H1 (cell line): ENCODE results near the gene ARMC5. TPM values are rescaled to one million over a fixed set of nuclear protein-coding genes. Genes with fewer than 3 reads are reported as not detected.

Experiments used
- CTCF ChIA-PET: fragments of 300-600 bp; sonication (Branson Sonifier 250); formaldehyde crosslinking; loops from one replicate; lab custom pipeline; 2021; ENCODE audit not compliant: partially characterized antibody; lab: Charles Lee
- POLR2A ChIA-PET: fragments of 300-600 bp; sonication (Branson Sonifier 250); formaldehyde crosslinking; loops from one replicate; lab custom pipeline; 2021; ENCODE audit warnings: inconsistent platforms; ENCODE audit not compliant: partially characterized antibody; lab: Charles Lee
- DNase-seq, 2 experiments: peaks; one replicate each; pipeline versions ENCODE4 v3.0.0 to v3.0.0-alpha.2; 2010 to 2022; ENCODE audit warnings: low spot score in 2 of 2, low read depth in 1 of 2, mixed read lengths in 1 of 2
- FAIRE-seq: peaks from 2 replicates; lab custom pipeline; 2011; peaks lifted over from hg19 to GRCh38; lab: Jason Lieb, UNC
- H2AFZ ChIP-seq: 2 replicates; pipeline ENCODE4 v1.8.1; 2012; ENCODE audit warnings: low read length, inconsistent platforms
- H2AK5ac ChIP-seq: 2 replicates; pipeline ENCODE4 v1.6.1; 2013; ENCODE audit warnings: low read depth, low read length
- H2BK120ac ChIP-seq: replicated peaks from 2 replicates; pipeline ENCODE3; 2013; ENCODE audit warnings: low read depth, low read length, inconsistent platforms
- H2BK12ac ChIP-seq: 2 replicates; pipeline ENCODE4 v1.6.1; 2013; ENCODE audit warnings: low read depth, low read length
- H2BK15ac ChIP-seq: 2 replicates; pipeline ENCODE4 v1.6.1; 2013; ENCODE audit warnings: low read length
- H2BK20ac ChIP-seq: 2 replicates; pipeline ENCODE4 v1.6.1; 2013; ENCODE audit warnings: low read length
- H2BK5ac ChIP-seq: 2 replicates; pipeline ENCODE4 v1.6.1; 2013; ENCODE audit warnings: low read depth, low read length
- H3K14ac ChIP-seq: 2 replicates; pipeline ENCODE4 v1.6.1; 2013; ENCODE audit warnings: inconsistent platforms; ENCODE audit not compliant: insufficient read length
- H3K18ac ChIP-seq: 2 replicates; pipeline ENCODE4 v1.6.1; 2013; ENCODE audit warnings: low read length; ENCODE audit errors: extremely low read depth
- H3K23ac ChIP-seq: 2 replicates; pipeline ENCODE4 v1.6.1; 2013; ENCODE audit warnings: inconsistent platforms; ENCODE audit not compliant: insufficient read length
- H3K23me2 ChIP-seq: 2 replicates; pipeline ENCODE4 v1.6.1; 2013; ENCODE audit warnings: low read depth, low read length
- H3K27ac ChIP-seq: 2 replicates; pipeline ENCODE4 v1.6.1; 2011; ENCODE audit warnings: low read depth, low read length, inconsistent platforms
- H3K27me3 ChIP-seq, 4 experiments: replicated peaks in 1 of 4; 1 replicate in 1 of 4; 2 replicates in 3 of 4; pipeline versions ENCODE4 v1.6.1 to v1.8.1; 2011 to 2013; ENCODE audit warnings: low read length in 3 of 4, mild to moderate bottlenecking in 3 of 4, inconsistent platforms in 2 of 4, mixed read lengths in 2 of 4, moderate library complexity in 1 of 4; ENCODE audit not compliant: control insufficient read depth in 3 of 4, insufficient read depth in 3 of 4; ENCODE audit errors: extremely low read depth in 1 of 4
- H3K36me3 ChIP-seq, 4 experiments: 2 replicates each; pipeline versions ENCODE4 v1.6.1 to v1.8.1; 2011 to 2013; ENCODE audit warnings: mild to moderate bottlenecking in 4 of 4, low read length in 3 of 4, moderate library complexity in 2 of 4, control low read depth in 1 of 4, inconsistent platforms in 1 of 4; ENCODE audit not compliant: insufficient read depth in 4 of 4, control insufficient read depth in 2 of 4
- H3K4ac ChIP-seq: replicated peaks from 2 replicates; pipeline ENCODE3; 2013; ENCODE audit warnings: low read length, low read depth, mixed read lengths, inconsistent platforms; ENCODE audit not compliant: insufficient read length
- H3K4me1 ChIP-seq, 4 experiments: replicated peaks in 1 of 4; 1 replicate in 1 of 4; 2 replicates in 3 of 4; pipeline versions ENCODE4 v1.6.1 to v1.8.1; 2011 to 2013; ENCODE audit warnings: low read length in 3 of 4, inconsistent platforms in 2 of 4, mixed read lengths in 1 of 4; ENCODE audit not compliant: insufficient read depth in 4 of 4, control insufficient read depth in 3 of 4
- H3K4me2 ChIP-seq, 2 experiments: 2 replicates each; pipeline versions ENCODE4 v1.6.1 to v1.8.1; 2011 to 2013; ENCODE audit warnings: low read depth in 2 of 2, low read length in 2 of 2, control low read depth in 1 of 2, inconsistent platforms in 1 of 2, mild to moderate bottlenecking in 1 of 2; ENCODE audit not compliant: insufficient read depth in 1 of 2
- H3K4me3 ChIP-seq, 4 experiments: fragments of 200-600, 300-600 bp in 1 of 4; sonication (generic), shearing (Covaris generic), sonication (Bioruptor Twin) in 1 of 4; 2 replicates each; pipeline versions ENCODE4 v1.5.1 to v1.8.1; 2011 to 2016; ENCODE audit warnings: low read length in 4 of 4, low read depth in 3 of 4, control low read depth in 2 of 4, inconsistent platforms in 2 of 4, mild to moderate bottlenecking in 2 of 4, mixed read lengths in 1 of 4, moderate library complexity in 1 of 4; ENCODE audit not compliant: insufficient read depth in 2 of 4; ENCODE audit errors: extremely low read depth in 1 of 4
- H3K56ac ChIP-seq: replicated peaks from 2 replicates; pipeline ENCODE3; 2013; ENCODE audit warnings: low read depth, mild to moderate bottlenecking, mixed read lengths, low read length, inconsistent platforms; ENCODE audit not compliant: insufficient read length
- H3K79me1 ChIP-seq: 2 replicates; pipeline ENCODE4 v1.6.1; 2013; ENCODE audit warnings: low read depth, low read length, control low read depth
- H3K79me2 ChIP-seq, 2 experiments: 2 replicates each; pipeline versions ENCODE4 v1.6.1 to v1.8.1; 2012 to 2013; ENCODE audit warnings: low read length in 2 of 2, mild to moderate bottlenecking in 2 of 2, inconsistent platforms in 1 of 2; ENCODE audit not compliant: insufficient read depth in 2 of 2, control insufficient read depth in 1 of 2
- H3K9ac ChIP-seq, 4 experiments: replicated peaks in 1 of 4; 1 replicate in 1 of 4; 2 replicates in 3 of 4; pipeline versions ENCODE4 v1.6.1 to v1.8.1; 2011 to 2013; ENCODE audit warnings: low read depth in 3 of 4, low read length in 3 of 4, control low read depth in 2 of 4, mild to moderate bottlenecking in 2 of 4, moderate library complexity in 2 of 4, inconsistent platforms in 1 of 4; ENCODE audit errors: extremely low read depth in 1 of 4
- H3K9me3 ChIP-seq, 2 experiments: 2 replicates each; pipeline versions ENCODE4 v1.6.1 to v1.8.1; 2012 to 2013; ENCODE audit warnings: mild to moderate bottlenecking in 2 of 2, moderate library complexity in 2 of 2, control low read depth in 1 of 2, inconsistent platforms in 1 of 2, low read depth in 1 of 2, low read length in 1 of 2, mixed read lengths in 1 of 2; ENCODE audit not compliant: insufficient read depth in 2 of 2
- H4K20me1 ChIP-seq, 2 experiments: replicated peaks in 1 of 2; 2 replicates each; pipeline versions ENCODE3 to v1.8.1; 2011 to 2013; ENCODE audit warnings: inconsistent platforms in 2 of 2, low read length in 2 of 2, mild to moderate bottlenecking in 1 of 2; ENCODE audit not compliant: insufficient read depth in 2 of 2, control insufficient read depth in 1 of 2
- H4K5ac ChIP-seq: 2 replicates; pipeline ENCODE4 v1.6.1; 2013; ENCODE audit warnings: low read length, low read depth, mixed read lengths, inconsistent platforms; ENCODE audit not compliant: insufficient read length
- H4K8ac ChIP-seq: 2 replicates; pipeline ENCODE4 v1.8.0; 2013; ENCODE audit warnings: mild to moderate bottlenecking, moderate library complexity, low read length, inconsistent platforms; ENCODE audit not compliant: insufficient read depth; ENCODE audit errors: extremely low read depth
- H4K91ac ChIP-seq: replicated peaks from 2 replicates; pipeline ENCODE3; 2013; ENCODE audit warnings: low read length, mixed read lengths, inconsistent platforms; ENCODE audit not compliant: insufficient read length
- BCL11A ChIP-seq, 2 experiments: IDR thresholded peaks; one replicate each; pipeline ENCODE4 v1.6.1; 2011; ENCODE audit warnings: low read depth in 2 of 2, low read length in 2 of 2, mild to moderate bottlenecking in 2 of 2
- CTBP2 ChIP-seq: IDR thresholded peaks from 2 replicates; pipeline ENCODE4 v1.7.0; 2011; ENCODE audit warnings: borderline replicate concordance, mild to moderate bottlenecking, moderate library complexity, mixed read lengths, low read length; ENCODE audit not compliant: insufficient read depth, insufficient read length
- GTF2F1 ChIP-seq: IDR thresholded peaks from 2 replicates; pipeline ENCODE4 v1.6.1; 2012; ENCODE audit warnings: low read depth, low read length, improper control_type of control experiment, borderline replicate concordance
- HDAC2 ChIP-seq, 2 experiments: fragments of 300-600 bp in 1 of 2; sonication (generic) in 1 of 2; IDR thresholded peaks; 2 replicates each; pipeline ENCODE4 v1.6.1; 2011 to 2012; ENCODE audit warnings: low read depth in 2 of 2, low read length in 2 of 2, mild to moderate bottlenecking in 2 of 2, moderate library complexity in 2 of 2, borderline replicate concordance in 1 of 2, inconsistent platforms in 1 of 2
- POU5F1 ChIP-seq: IDR thresholded peaks from 2 replicates; pipeline ENCODE4 v1.6.1; 2011; ENCODE audit warnings: low read depth, mild to moderate bottlenecking, low read length, moderate library complexity
- RBBP5 ChIP-seq: IDR thresholded peaks from 2 replicates; pipeline ENCODE4 v1.7.1; 2012; ENCODE audit warnings: low read depth, mild to moderate bottlenecking, inconsistent platforms, low read length, moderate library complexity, borderline replicate concordance
- SP4 ChIP-seq: IDR thresholded peaks from 2 replicates; pipeline ENCODE4 v1.6.1; 2012; ENCODE audit warnings: low read length, inconsistent platforms
- TAF1 ChIP-seq: IDR thresholded peaks from 2 replicates; pipeline ENCODE4 v1.6.1; 2011; ENCODE audit warnings: mild to moderate bottlenecking, low read depth, low read length
- USF2 ChIP-seq: IDR thresholded peaks from 2 replicates; pipeline ENCODE4 v1.6.1; 2011; ENCODE audit warnings: low read length, improper control_type of control experiment
- WGBS, 2 experiments: shearing (Covaris generic) in 1 of 2; methylation state at CpG; one replicate each; pipeline versions ENCODE4 v1.1.6 to v1.1.7; 2013 to 2015; ENCODE audit warnings: low lambda C conversion rate in 2 of 2, mixed read lengths in 2 of 2, inconsistent platforms in 1 of 2, low coverage in 1 of 2, missing lambda C conversion rate in 1 of 2; ENCODE audit not compliant: insufficient replicate concordance in 2 of 2, insufficient coverage in 1 of 2, insufficient read length in 1 of 2; ENCODE audit errors: extremely low coverage in 1 of 2, missing lambda C conversion rate in 1 of 2; 5-methylcytosine and 5-hydroxymethylcytosine counted together
- polyA plus RNA-seq, 7 experiments: library from polyadenylated mRNA; depleted of rRNA in 3 of 7; stranded (reverse) in 5 of 7; unstranded in 2 of 7; fragments of >200 nt in 5 of 7; fragments of 200-250 nt in 2 of 7; gene quantifications; 1 replicate in 5 of 7; 2 replicates in 1 of 7; 4 replicates in 1 of 7; pipeline versions ENCODE4 v1.2.1 to v1.2.3, GENCODE V29; 2011 to 2013; ENCODE audit warnings: missing spikeins in 2 of 7, mixed read lengths in 2 of 7
- total RNA-seq: library from RNA; stranded (reverse); fragmentation: NEBNext Ultra II Directional; extraction: Animal tissue kit (Norgen Biotek cat#: 25700); gene quantifications from 2 replicates; pipeline ENCODE4 v1.2.1, GENCODE V29; 2021

The ARMC5 gene
- total and polyA plus RNA-seq, 2 of the 8 experiments (the other 6 are each of a cell fraction or from before 2014, with no cell fraction given) = 7.8 to 8.7 TPM

GRCh38 chr16:31487720-31488467 lies 28.6 kb downstream of the ARMC5 start:
- POLR2A ChIA-PET = interaction anchor here (0.6 to 7.9 kb wide), 14 partner anchors 8 to 521 kb away, joined by 3 to 69 read pairs (median 6); partner anchors contain the start of genes ARMC5 and RUSF1
- WGBS, 2 experiments = 7% methylated on average over 39 of the region's 60 CpGs; no CpG with 5 or more reads in 1 of the 2 experiments
- FAIRE-seq = no peak
- TF ChIP-seq RBBP5 = peak; percentile 33; the same call in 1 of the 2 replicates
- no peak for TF ChIP-seq GTF2F1
- no peak for TF ChIP-seq BCL11A (IDR thresholded peaks at IDR 0.05; ENCODE audit: low read depth in 2 of 2, low read length in 2 of 2)
- TF ChIP-seq CTBP2 = no peak
- TF ChIP-seq TAF1 = 0 out of 2 replicates have a peak, but pooled peaks have one; percentile 14
- no peak for TF ChIP-seq SP4
- 0 out of 4 replicates have a peak, but pooled peaks of 1 of the 2 experiments have one; percentile 28 for TF ChIP-seq HDAC2 (IDR thresholded peaks at IDR 0.05; ENCODE audit: borderline replicate concordance in 1 of 2, low read depth in 2 of 2, low read length in 2 of 2)
- no peak for TF ChIP-seq USF2
- no peak for TF ChIP-seq POU5F1

More at GRCh38 chr16:31487720-31488467, 28.6 kb downstream of the ARMC5 start:
- peak overlapping the region; percentile 44 to 64 (median 54) for H3K4me3 ChIP-seq
- H3K9me3 ChIP-seq = no peaks in the 10 kb centered on the region
- peaks cover 0 to 18% of the 10 kb centered on the region in 2 experiments for H4K20me1 ChIP-seq
- peaks cover 0 to 3% (median 0%) of the 10 kb centered on the region in 4 experiments; a peak in 2 of 8 replicates for H3K36me3 ChIP-seq
- H3K4ac ChIP-seq = no peak overlapping the region
- H2BK20ac ChIP-seq = no peak overlapping the region
- peak overlapping the region in 2 of 4 experiments; percentile 16 to 36; a peak in 1 of 7 replicates for H3K9ac ChIP-seq
- H3K79me1 ChIP-seq = no peaks in the 10 kb centered on the region
- H2BK5ac ChIP-seq = 0 out of 2 replicates have a peak overlapping the region, but pooled peaks have one; percentile 66
- H2BK15ac ChIP-seq = no peak overlapping the region
- peak in 1 of 2 experiments; percentile 87 for DNase-seq
- H3K23ac ChIP-seq = no peak overlapping the region
- H3K23me2 ChIP-seq = peaks cover 15% of the 10 kb centered on the region
- H3K4me1 ChIP-seq = peaks cover 0 to 8% (median 5%) of the 10 kb centered on the region in 4 experiments; a peak in 5 of 7 replicates
- peaks cover 14 to 54% (median 42%) of the 10 kb centered on the region in 4 experiments for H3K27me3 ChIP-seq
- H3K4me2 ChIP-seq = peak overlapping the region; percentile 86 to 95
- H4K8ac ChIP-seq = peak overlapping the region; percentile 80
- H2AK5ac ChIP-seq = no peak overlapping the region
- H3K56ac ChIP-seq = no peak overlapping the region
- no peak overlapping the region for H4K5ac ChIP-seq
- CTCF ChIA-PET = interaction anchor here (1.4 to 3.5 kb wide), 6 partner anchors 9 to 222 kb away, joined by 4 to 12 read pairs (median 10); no protein-coding TSS in a partner anchor
- 0 out of 2 replicates have a peak overlapping the region, but pooled peaks have one; percentile 60 for H2BK12ac ChIP-seq
- H4K91ac ChIP-seq = peak overlapping the region; percentile 91
- no peak overlapping the region for H3K27ac ChIP-seq
- H3K79me2 ChIP-seq = no peaks in the 10 kb centered on the region
- H3K14ac ChIP-seq = no peak overlapping the region
- H2AFZ ChIP-seq = peak overlapping the region; percentile 76; the same call in 1 of the 2 replicates
- H3K18ac ChIP-seq = no peak overlapping the region; the same call in 1 of the 2 replicates
- no peak overlapping the region for H2BK120ac ChIP-seq
